Measurements from ENCODE around the gene LYZ. TPM values are rescaled to one million over a fixed set of nuclear protein-coding genes. Genes with fewer than 3 reads are reported as not detected.

Gene LYZ
- total RNA-seq, 2 donors from 2014 or later: 20.6 to 162 TPM

- no peak for TF ChIP-seq CTCF (IDR thresholded peaks at IDR 0.05)
- no peak for DNase-seq
- Histone ChIP-seq H3K27me3 (no peaks in the 10 kb centered on the region), H3K27ac (no peak overlapping the region), H3K36me3 (no peaks in the 10 kb centered on the region), H3K9me3 (no peaks in the 10 kb centered on the region), H3K4me3 (no peak overlapping the region), H3K4me1 (no peaks in the 10 kb centered on the region), H3K9ac (ENCODE audit: low read depth in 2 of 2, low read length in 2 of 2) (no peak overlapping the region)
- intact Hi-C loops (cut with DNase I): no loop called here
Measured at GRCh38 chr12:69337311-69338090, 10.7 kb upstream of the LYZ start.

- Histone ChIP-seq H3K9ac (ENCODE audit: low read depth in 2 of 2, low read length in 2 of 2) (no peak overlapping the region), H3K27ac (peak overlapping the region; percentile 37), H3K4me3 (no peak overlapping the region), H3K27me3 (no peaks in the 10 kb centered on the region), H3K4me1 (no peaks in the 10 kb centered on the region), H3K9me3 (no peaks in the 10 kb centered on the region), H3K36me3 (no peaks in the 10 kb centered on the region)
- no peak for DNase-seq
- intact Hi-C loops (cut with DNase I): no loop called here
- no peak for TF ChIP-seq CTCF (IDR thresholded peaks at IDR 0.05)
Measured at GRCh38 chr12:69338120-69338859, 9.9 kb upstream of the LYZ start.

GRCh38 chr12:69338936-69339335 is 9.2 kb upstream of the LYZ start:
- H3K36me3 ChIP-seq: no peaks in the 10 kb centered on the region
- DNase-seq: no peak
- no peak overlapping the region for H3K9ac ChIP-seq (ENCODE audit: low read depth in 2 of 2, low read length in 2 of 2)
- no peaks in the 10 kb centered on the region for H3K4me1 ChIP-seq
- no peak overlapping the region for H3K4me3 ChIP-seq
- peak overlapping the region; percentile 37 for H3K27ac ChIP-seq
- H3K9me3 ChIP-seq: no peaks in the 10 kb centered on the region
- intact Hi-C loops (cut with DNase I): no loop called here
- no peak for TF ChIP-seq CTCF (IDR thresholded peaks at IDR 0.05)
- no peaks in the 10 kb centered on the region for H3K27me3 ChIP-seq

- Histone ChIP-seq H3K4me3 (no peak overlapping the region), H3K27ac (no peak overlapping the region), H3K27me3 (no peaks in the 10 kb centered on the region), H3K36me3 (no peaks in the 10 kb centered on the region), H3K4me1 (no peaks in the 10 kb centered on the region), H3K9me3 (no peaks in the 10 kb centered on the region), H3K9ac (ENCODE audit: low read depth in 2 of 2, low read length in 2 of 2) (no peak overlapping the region)
- TF ChIP-seq CTCF (IDR thresholded peaks at IDR 0.05): no peak
- DNase-seq: no peak
- intact Hi-C loops (cut with DNase I): no loop called here
Measured at GRCh38 chr12:69339999-69340398, 8.2 kb upstream of the LYZ start.

GRCh38 chr12:69341328-69341727 is 6.9 kb upstream of the LYZ start:
- no peak overlapping the region for H3K9ac ChIP-seq (ENCODE audit: low read depth in 2 of 2, low read length in 2 of 2)
- H3K27me3 ChIP-seq: no peaks in the 10 kb centered on the region
- H3K4me3 ChIP-seq: no peak overlapping the region
- no peaks in the 10 kb centered on the region for H3K9me3 ChIP-seq
- no peaks in the 10 kb centered on the region for H3K36me3 ChIP-seq
- DNase-seq: no peak
- H3K4me1 ChIP-seq: no peaks in the 10 kb centered on the region
- H3K27ac ChIP-seq: no peak overlapping the region
- TF ChIP-seq CTCF (IDR thresholded peaks at IDR 0.05): no peak
- intact Hi-C loops (cut with DNase I): no loop called here

All from colonic mucosa (tissue), 4 donors.